ENCODE data around the gene HS3ST3B1.

DNA sequence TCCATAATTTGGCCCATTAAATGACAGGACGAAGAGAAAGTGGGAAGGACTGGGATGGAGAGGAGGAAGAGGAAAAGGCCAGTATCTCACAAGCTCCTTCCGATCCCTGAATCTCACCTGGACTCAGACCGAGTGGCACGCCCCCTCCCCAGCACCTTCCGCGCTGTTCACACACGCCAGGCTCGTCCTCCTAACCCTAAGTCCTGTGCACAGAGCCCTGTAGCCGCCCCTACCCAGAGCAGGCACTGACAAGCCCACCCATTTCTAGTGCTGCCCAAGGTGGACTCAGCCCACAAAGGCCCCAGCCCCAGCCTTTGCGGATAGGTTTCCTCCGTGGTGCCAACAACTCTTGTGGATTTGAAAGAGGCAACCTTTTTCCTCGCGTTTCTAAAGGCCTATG lies 9.2 kb downstream of the HS3ST3B1 start:
- TF ChIP-seq, protein P1, sequence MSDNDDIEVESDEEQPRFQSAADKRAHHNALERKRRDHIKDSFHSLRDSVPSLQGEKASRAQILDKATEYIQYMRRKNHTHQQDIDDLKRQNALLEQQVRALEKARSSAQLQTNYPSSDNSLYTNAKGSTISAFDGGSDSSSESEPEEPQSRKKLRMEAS (IDR thresholded peaks at IDR 0.05): no peak
- TF ChIP-seq TAF1 (IDR thresholded peaks at IDR 0.05; ENCODE audit: low read depth): no peak
- TF ChIP-seq USF1 (IDR thresholded peaks at IDR 0.05): no peak
- TF ChIP-seq, protein P2, sequence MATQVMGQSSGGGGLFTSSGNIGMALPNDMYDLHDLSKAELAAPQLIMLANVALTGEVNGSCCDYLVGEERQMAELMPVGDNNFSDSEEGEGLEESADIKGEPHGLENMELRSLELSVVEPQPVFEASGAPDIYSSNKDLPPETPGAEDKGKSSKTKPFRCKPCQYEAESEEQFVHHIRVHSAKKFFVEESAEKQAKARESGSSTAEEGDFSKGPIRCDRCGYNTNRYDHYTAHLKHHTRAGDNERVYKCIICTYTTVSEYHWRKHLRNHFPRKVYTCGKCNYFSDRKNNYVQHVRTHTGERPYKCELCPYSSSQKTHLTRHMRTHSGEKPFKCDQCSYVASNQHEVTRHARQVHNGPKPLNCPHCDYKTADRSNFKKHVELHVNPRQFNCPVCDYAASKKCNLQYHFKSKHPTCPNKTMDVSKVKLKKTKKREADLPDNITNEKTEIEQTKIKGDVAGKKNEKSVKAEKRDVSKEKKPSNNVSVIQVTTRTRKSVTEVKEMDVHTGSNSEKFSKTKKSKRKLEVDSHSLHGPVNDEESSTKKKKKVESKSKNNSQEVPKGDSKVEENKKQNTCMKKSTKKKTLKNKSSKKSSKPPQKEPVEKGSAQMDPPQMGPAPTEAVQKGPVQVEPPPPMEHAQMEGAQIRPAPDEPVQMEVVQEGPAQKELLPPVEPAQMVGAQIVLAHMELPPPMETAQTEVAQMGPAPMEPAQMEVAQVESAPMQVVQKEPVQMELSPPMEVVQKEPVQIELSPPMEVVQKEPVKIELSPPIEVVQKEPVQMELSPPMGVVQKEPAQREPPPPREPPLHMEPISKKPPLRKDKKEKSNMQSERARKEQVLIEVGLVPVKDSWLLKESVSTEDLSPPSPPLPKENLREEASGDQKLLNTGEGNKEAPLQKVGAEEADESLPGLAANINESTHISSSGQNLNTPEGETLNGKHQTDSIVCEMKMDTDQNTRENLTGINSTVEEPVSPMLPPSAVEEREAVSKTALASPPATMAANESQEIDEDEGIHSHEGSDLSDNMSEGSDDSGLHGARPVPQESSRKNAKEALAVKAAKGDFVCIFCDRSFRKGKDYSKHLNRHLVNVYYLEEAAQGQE (IDR thresholded peaks at IDR 0.05; ENCODE audit: low read depth): no peak

Measured in Ishikawa (cell line).